GM19193 (cell line): ENCODE data around the gene CSNK1D.
A peak's percentile ranks its signal among the peaks of the same experiment; 100 is the strongest.

ENCODE experiments used
- POLR2A ChIP-seq: IDR thresholded peaks from 4 replicates; pipeline ENCODE4 v1.6.1; 2011; ENCODE audit not compliant: insufficient read depth, insufficient read length; ENCODE audit errors: extremely low read depth

The CSNK1D gene

DNA sequence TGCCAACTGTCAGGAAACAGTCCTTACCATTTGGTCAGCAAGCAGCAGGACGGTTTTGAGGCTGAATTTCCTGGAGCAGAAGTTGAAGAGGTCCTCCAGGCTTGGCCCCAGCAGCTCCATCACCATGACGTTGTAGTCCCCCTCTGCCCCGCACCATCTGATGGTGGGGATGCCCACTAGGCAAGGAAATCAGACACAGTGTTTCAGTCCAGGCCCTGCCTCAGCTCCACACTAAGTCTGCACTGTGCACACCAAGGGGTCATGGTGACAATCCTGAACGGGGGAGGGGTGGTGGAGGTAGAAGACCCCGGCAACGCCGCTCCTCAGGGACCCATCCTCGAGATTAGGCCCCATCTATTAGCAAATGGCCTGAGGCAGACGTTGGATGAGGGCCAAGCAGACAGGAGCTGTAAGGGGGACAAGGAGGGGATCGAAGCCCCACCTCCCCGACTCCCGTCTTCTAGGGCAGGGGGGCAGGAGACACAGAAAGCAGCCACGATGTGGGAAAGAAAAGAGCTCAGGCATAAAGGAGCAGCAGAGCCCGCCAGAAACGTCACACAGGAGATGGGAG lies 18.0 kb downstream of the CSNK1D start:
- no peak for TF ChIP-seq POLR2A

DNA sequence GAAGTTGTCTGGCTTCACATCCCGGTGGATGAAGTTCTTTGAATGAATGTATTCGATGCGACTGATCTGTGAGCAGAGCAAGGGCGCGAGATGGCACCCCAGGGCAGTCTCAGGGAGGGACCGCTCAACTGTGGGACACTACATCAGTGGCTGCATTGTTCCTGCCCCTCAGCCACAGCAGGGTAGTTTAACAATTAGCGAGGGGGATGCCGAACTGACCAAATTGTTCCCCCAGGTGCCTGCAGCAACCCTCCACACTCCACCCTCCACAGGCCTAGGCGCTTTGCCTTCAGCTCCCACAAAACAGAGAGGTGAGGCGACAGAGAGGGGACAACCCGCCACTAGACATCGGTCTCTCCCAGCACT lies 20.3 kb downstream of the CSNK1D start:
- no peak for TF ChIP-seq POLR2A

DNA sequence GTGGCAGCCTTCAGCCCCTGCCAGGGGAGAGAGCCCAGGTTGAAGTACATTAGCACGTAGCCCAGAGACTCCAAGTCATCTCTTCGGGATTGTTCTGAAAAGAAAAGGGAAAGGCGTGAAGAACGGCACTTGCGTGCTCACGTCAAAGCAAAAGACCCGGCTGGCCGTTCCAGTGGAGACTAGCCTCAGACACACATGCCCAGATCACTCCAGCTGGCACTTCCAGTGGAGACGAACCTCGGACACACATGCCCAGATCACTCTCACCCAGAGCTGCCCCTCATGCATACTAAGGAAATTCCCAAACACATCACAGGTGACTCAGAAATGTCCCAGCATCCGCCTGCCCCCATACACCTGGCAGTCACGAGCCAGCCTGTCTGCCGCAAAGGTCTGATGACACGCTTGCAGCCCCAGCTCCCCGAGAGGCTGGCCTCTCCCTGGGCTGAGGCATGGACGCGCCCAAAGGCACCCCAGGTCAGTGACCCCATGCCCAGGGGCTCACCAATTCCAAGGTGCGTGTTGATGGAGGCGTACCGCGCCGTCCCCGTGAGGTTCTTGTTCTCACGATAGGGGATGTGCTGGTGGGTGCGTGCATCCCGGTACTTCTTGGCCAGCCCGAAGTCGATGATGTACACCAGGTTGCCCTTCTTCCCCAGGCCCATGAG lies 20.9 kb downstream of the CSNK1D start:
- no peak for TF ChIP-seq POLR2A

DNA sequence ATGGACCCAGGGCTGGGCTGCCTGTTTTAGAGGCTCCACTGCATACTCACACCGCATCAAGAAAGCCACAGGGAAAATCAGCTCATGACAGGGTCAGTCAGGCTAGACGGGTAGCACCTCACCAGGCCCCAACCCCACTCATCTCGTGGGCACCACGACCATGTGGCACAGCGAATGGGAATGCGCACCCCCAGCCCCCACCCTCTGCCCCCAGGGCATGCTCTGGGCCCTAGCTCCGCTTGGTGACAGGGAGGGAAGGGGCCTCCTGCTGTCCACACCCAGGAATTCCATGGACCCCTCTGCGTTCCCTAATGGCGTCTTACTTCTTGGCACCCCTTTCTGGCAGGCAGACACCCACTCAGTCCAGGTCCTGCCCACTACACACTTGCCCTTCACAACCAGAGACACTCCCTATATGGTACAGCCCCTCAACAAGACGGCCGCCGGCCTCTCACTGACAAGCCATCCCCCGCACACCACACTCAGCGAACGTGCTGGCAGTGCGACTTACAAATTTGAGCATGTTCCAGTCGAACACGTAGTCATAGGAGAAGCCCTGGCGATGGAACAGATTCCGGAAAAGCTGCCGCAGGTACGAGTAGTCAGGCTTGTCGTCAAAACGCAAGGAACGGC lies 22.5 kb downstream of the CSNK1D start:
- no peak for TF ChIP-seq POLR2A

DNA sequence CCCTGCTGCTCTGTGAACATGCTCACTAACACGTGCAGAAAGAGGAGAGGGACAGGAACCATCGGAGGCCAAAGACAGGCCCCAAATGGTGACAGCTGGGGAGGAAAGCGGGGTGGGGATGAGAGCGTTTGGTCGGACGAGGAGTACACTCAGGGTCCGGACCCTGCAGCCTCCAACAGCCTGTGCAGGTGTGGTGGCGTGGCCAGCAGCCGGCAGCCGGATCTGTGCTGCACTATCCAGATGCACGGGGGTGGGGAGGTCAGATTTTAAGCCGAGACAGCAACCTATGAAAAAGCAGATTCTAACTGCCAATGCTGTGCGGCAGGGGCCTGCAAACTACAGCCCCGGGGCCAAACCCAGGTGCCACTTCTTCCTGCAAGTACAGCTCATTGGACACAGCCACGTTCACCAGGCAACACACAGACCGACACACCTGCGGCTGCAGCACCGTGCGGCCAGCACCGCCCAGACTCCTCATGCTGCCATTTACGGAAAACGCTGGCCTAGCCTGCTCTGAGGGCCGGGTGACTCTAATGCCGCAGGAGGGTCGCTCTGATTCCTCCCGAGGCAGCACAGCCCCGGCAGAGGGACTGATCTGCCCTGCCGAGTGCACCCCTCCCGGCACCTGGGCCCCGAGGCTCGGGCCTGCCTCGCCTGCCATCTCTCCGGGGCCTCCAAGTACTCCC lies 23.5 kb downstream of the CSNK1D start:
- TF ChIP-seq POLR2A = no peak

DNA sequence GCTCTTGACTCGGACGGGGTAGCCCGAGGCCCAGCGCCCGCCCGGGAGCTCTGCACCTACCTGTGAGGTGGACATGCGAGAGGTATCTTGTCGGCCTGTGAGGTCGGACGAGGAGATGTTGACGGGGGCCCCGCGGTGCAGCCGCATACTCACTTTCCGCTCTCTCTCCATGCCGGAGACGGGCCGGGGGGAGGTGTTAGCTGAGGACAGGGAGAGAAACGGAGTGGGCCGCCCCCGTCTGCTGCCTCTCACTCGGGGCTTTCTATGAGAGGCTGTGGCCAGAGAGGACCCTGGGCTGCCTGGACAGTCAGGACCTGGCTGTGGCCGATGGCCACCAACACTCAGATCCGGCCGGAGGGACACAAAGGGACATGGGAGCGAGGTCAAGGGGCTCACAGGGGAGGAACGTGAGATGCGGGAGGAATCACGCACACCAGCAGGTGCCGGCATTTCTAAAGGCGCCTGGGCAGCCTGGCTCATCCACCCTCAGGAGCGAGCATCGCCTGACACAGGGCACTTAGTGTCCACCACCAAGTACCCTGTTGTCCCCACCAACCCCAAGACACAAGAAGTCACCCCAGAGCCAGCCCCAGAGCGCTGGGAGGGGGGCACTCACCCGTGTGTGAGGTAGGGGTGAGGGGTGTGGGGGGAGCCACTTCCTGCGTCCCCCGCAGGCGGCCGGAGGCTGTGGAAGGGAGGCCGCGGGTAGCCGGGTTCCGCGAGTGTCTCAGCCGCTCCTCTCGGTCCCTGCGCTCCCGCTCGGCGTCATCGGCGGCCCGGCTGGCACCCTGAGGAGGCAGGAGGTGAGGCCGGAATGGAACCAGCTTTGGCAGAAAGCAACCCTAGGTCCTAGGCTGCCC lies 24.5 kb downstream of the CSNK1D start:
- TF ChIP-seq POLR2A = peak; percentile 29

DNA sequence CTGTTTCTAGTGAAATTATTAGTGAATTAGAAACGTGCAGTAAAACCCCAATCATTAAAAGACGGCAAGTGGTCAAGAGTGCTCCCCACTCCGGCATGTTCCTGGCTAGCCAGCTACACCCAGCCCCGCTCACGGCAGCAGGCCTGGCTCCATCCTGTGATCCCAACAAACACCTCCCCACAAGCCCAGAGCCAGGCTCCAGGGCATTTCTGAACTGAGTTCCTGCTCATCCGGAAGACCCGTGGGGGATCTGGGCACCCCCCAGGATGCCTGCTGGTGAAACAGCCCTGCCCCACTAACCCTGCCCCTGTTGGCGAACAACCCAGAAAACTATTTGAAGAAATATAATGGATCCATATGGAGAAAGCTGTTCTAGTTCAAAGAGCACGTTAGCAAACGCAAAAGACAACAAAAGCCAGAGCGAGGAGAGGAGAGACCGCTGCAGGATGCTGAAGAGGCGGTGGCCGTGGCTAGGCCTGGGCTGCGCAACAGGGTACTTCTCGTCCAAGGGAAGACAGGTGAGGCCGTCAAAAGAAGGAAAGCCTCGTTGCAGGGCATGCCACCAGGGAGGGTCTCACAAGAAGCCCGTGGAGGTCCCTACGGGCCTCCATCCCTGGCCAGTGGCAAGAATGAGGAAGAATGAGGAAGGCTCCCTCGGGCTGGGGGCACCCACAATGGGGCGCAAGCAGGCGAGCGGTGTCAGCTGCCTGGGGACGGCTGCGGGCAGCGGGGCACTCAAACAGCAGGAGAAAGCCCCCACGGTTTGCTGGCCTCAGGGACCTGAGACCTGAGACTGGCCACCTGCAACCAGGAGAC lies 25.4 kb downstream of the CSNK1D start:
- TF ChIP-seq POLR2A = no peak

DNA sequence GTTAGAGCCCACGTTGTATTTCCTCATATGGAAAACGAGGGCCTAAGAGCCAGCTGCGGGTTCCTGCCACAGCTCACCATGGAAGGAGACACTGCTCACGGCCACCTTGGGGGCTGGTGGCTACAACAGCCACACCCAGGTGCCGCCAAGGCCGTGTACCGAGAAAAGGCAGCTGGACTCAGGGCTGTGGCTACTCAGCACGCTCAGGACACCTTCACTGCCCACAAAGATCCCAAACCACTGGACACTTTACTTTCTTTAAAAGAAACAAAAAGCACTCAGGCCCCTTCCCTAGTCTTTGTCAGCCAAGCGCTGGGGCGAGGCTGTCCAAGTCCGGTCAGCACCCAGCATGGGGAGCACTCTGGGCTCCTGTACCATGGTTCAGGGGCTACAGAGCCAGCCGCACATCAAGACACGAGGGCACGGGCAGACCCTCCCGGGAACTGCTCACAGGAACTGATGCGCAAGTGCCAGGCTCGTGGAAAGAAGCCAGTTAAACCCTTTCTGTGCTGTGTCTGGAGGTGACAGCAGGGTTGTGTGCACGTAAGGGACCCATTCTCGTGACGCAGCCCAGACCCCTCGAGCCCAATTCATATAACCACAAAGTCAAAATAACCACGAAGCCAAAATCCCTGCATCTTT lies 26.2 kb downstream of the CSNK1D start:
- no peak for TF ChIP-seq POLR2A

DNA sequence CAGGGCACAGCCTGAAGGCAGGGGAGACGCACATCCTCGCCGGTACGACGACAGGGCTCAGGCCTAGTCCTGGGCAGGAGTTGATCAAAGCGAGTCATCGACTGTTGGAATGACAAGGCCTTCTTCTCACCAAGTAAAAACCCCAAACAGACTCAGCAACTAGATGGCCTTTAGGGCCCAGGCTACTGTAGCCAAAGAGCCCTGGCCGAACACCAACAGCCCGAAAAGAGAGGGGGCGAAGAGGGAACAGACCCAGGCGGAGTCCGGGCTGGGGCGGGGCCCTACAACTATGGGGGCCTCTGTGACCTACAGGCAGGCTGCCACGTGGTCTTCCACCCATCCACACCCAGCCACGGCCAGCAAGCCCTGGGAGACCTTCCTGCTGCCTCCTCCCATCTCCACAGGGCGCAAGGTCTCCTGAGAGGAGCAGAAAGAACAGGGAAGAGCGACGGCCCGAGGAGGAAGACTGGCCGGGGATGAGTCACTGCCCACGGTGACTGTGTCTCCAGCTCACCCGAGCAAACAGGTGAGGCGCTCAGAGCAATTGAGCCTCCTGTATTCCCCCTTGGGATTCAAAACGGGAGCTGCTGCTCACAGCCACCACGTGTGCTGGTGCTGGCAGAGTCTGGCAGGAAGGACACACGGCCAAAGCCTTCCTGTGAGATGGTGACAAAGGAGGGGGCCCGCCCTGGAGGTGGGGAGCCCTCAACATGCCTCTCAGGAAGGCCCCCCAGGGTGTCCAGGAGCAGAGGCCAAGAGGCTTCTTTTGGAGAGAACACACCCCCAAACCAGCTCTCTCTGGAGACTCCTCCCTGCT lies 26.9 kb downstream of the CSNK1D start:
- TF ChIP-seq POLR2A = no peak

DNA sequence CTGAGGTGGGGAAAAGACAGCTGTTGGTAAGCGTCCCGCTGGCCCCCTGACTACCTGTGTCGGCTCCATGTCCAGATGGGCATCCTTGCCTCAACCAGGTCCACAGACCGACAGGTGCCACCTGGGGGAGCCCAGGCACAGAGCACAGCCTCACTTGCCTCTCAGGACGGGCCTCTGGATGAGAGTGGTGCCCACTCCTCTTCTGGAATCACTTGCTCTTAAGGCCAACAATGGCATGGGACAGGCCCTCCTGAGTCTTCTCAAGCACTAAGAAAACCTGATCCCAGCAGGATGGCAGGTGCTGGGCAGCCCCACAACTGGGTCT lies 27.5 kb downstream of the CSNK1D start:
- TF ChIP-seq POLR2A = no peak

DNA sequence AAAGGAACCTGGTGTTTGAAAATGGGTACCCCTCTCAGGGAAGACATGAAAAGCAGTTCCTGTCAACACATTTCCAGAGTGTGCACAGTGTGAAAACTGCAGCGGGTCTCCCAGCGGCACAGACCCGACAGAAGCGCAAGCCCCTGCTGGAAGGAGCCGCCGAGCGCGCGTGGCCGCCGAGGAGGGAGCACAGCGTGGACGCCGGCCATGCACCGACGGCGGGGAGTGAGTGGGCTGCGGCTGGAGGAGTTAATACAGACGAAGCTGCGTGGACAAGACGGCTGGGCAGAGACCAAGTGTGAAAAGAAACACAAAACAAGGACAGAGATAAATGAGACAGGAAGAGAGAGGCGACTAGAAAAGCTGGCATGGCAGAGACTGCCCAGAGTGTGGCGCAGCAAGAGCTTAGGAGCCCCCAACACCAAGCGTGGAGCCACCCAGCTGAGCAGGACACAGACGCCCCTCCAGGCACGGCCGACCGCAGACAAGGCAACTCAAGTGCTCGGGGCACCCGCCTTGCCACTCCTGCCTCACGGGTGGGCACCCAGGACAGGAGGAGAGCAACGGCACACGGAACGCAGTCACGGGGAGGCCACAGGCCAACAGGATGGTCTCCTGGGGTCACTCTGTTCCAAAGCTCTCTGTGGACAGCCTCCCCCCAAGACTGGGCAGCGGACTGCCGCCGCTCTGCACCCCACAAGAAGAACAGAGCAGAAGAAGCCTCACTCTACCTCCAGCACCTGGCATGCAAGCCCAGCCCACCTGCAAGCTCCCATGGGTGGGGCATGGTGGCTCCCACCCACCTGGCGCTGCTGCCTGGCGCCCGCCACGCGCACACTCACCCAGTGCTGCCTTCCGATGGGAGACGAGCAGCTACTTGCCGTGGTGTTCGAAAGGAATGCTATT lies 28.1 kb downstream of the CSNK1D start:
- peak; percentile 17 for TF ChIP-seq POLR2A
